Liver (tissue), 2 donors: ENCODE results near the gene KLF3.
A peak's percentile ranks its signal among the peaks of the same experiment; 100 is the strongest.

Experiments
- MAX ChIP-seq: IDR thresholded peaks from 2 replicates; pipeline ENCODE4 v1.6.1; 2016; ENCODE audit warnings: antibody characterized with exemption
- REST ChIP-seq: IDR thresholded peaks from 2 replicates; pipeline ENCODE4 v1.6.1; 2016; ENCODE audit warnings: antibody characterized with exemption, mild to moderate bottlenecking
- TAF1 ChIP-seq: conservative IDR thresholded peaks from 2 replicates; pipeline ENCODE4 v1.6.1; 2016; ENCODE audit warnings: antibody characterized with exemption, mild to moderate bottlenecking
- donor health status: healthy.

GRCh38 chr4:38670939-38671591 is 7.1 kb downstream of the KLF3 start:
- peak; percentile 79 for TF ChIP-seq MAX
- no peak for TF ChIP-seq TAF1
- no peak for TF ChIP-seq REST
